GM23338 (cell line): ENCODE data around the gene STPG2. TPM values are rescaled to one million over a fixed set of nuclear protein-coding genes. Genes with fewer than 3 reads are reported as not detected.

ENCODE experiments used
- ATAC-seq: fragments of 200-7000 bp; cut with Tn5 transposase; 3 replicates; pipeline ENCODE4 v1.9.1; 2020
- DNase-seq: peaks from one replicate; pipeline ENCODE4 v3.0.0-alpha.2; 2015; ENCODE audit warnings: low spot score
- H2AFZ ChIP-seq: fragments of 200-600 bp; sonication (generic); 2 replicates; pipeline ENCODE4 v1.8.0; 2016; ENCODE audit warnings: antibody characterized with exemption, mild to moderate bottlenecking, moderate library complexity
- H3F3A ChIP-seq: fragments of 200-600 bp; sonication (generic); replicated peaks from 2 replicates; pipeline ENCODE4 v1.8.0; 2017; ENCODE audit warnings: antibody characterized with exemption, mixed run types, low read depth
- H3K27ac ChIP-seq: fragments of 200-600 bp; sonication (generic); 2 replicates; pipeline ENCODE4 v1.6.1; 2016; ENCODE audit warnings: low read depth
- H3K27me3 ChIP-seq: fragments of 200-600 bp; sonication (generic); 2 replicates; pipeline ENCODE4 v1.8.0; 2016; ENCODE audit warnings: mild to moderate bottlenecking, mixed run types, moderate library complexity; ENCODE audit not compliant: insufficient read depth
- H3K36me3 ChIP-seq: fragments of 200-600 bp; sonication (generic); 2 replicates; pipeline ENCODE4 v1.8.0; 2016; ENCODE audit warnings: mild to moderate bottlenecking; ENCODE audit not compliant: insufficient read depth
- H3K4me1 ChIP-seq: fragments of 200-600 bp; sonication (generic); 2 replicates; pipeline ENCODE4 v1.8.0; 2016; ENCODE audit warnings: mild to moderate bottlenecking, moderate library complexity; ENCODE audit not compliant: insufficient read depth
- H3K4me2 ChIP-seq: fragments of 200-600 bp; sonication (generic); 2 replicates; pipeline ENCODE4 v1.7.1; 2017; ENCODE audit warnings: mixed run types
- H3K4me3 ChIP-seq: fragments of 200-600 bp; sonication (generic); 2 replicates; pipeline ENCODE4 v1.6.1; 2016; ENCODE audit warnings: mixed run types
- H3K79me2 ChIP-seq: fragments of 200-600 bp; sonication (generic); replicated peaks from 2 replicates; pipeline ENCODE4 v1.8.0; 2017; ENCODE audit warnings: mild to moderate bottlenecking; ENCODE audit not compliant: insufficient read depth
- H3K9me2 ChIP-seq: fragments of 200-600 bp; sonication (generic); 2 replicates; pipeline ENCODE4 v1.8.0; 2017; ENCODE audit not compliant: insufficient read depth
- H4K20me1 ChIP-seq: fragments of 200-600 bp; sonication (generic); replicated peaks from 2 replicates; pipeline ENCODE4 v1.8.0; 2017; ENCODE audit warnings: mild to moderate bottlenecking; ENCODE audit not compliant: insufficient read depth
- H3K27ac Mint-ChIP-seq: 2 replicates; pipeline ENCODE4 v1.8.0; 2020; ENCODE audit warnings: inconsistent platforms, mild to moderate bottlenecking, moderate library complexity, mixed read lengths
- H3K27me3 Mint-ChIP-seq: 3 replicates; pipeline ENCODE4 v1.8.0; 2022; ENCODE audit warnings: low read depth, mild to moderate bottlenecking, moderate library complexity, mixed read lengths, inconsistent platforms; ENCODE audit not compliant: insufficient read depth, poor library complexity
- H3K36me3 Mint-ChIP-seq: 3 replicates; pipeline ENCODE4 v1.8.0; 2021; ENCODE audit warnings: low read depth, mild to moderate bottlenecking, inconsistent platforms, moderate library complexity, mixed read lengths
- H3K4me1 Mint-ChIP-seq: 3 replicates; pipeline ENCODE4 v1.8.0; 2020; ENCODE audit warnings: mild to moderate bottlenecking, inconsistent platforms, mixed read lengths
- H3K4me3 Mint-ChIP-seq: 3 replicates; pipeline ENCODE4 v1.8.0; 2021; ENCODE audit warnings: moderate library complexity, mild to moderate bottlenecking, inconsistent platforms, mixed read lengths
- H3K9me3 Mint-ChIP-seq: 3 replicates; pipeline ENCODE4 v1.8.0; 2020; ENCODE audit warnings: moderate library complexity, mild to moderate bottlenecking, inconsistent platforms, mixed read lengths
- CREB1 ChIP-seq: fragments of 250-450 bp; sonication (Bioruptor Pico); IDR thresholded peaks from 2 replicates; pipeline ENCODE4 v1.5.0; 2020; ENCODE audit warnings: low read depth, mild to moderate bottlenecking, moderate library complexity
- ETS1 ChIP-seq: IDR thresholded peaks from 2 replicates; pipeline ENCODE4 v1.6.1; 2016; ENCODE audit warnings: antibody characterized with exemption
- EZH2 ChIP-seq: fragments of 200-600 bp; sonication (generic); IDR thresholded peaks from one replicate; pipeline ENCODE4 v1.8.0; 2017; ENCODE audit warnings: antibody characterized with exemption, mild to moderate bottlenecking, low read depth; ENCODE audit not compliant: unreplicated experiment
- EZH2phosphoT487 ChIP-seq: fragments of 200-600 bp; sonication (generic); IDR thresholded peaks from one replicate; pipeline ENCODE4 v1.8.1; 2018; ENCODE audit warnings: antibody characterized with exemption; ENCODE audit not compliant: unreplicated experiment
- JUNB ChIP-seq: IDR thresholded peaks from one replicate; pipeline ENCODE4 v1.6.1; 2016; ENCODE audit warnings: antibody characterized with exemption; ENCODE audit not compliant: unreplicated experiment
- NANOG ChIP-seq: IDR thresholded peaks from 2 replicates; pipeline ENCODE4 v1.6.1; 2016; ENCODE audit warnings: antibody characterized with exemption, borderline replicate concordance
- POLR2AphosphoS5 ChIP-seq: IDR thresholded peaks from 2 replicates; pipeline ENCODE4 v1.6.1; 2016; ENCODE audit warnings: antibody characterized with exemption, low read depth
- STAT1 ChIP-seq: IDR thresholded peaks from one replicate; pipeline ENCODE4 v1.6.1; 2016; ENCODE audit warnings: antibody characterized with exemption; ENCODE audit not compliant: unreplicated experiment
- ZNF114 ChIP-seq: fragments of 250-450 bp; sonication (Bioruptor Pico); IDR thresholded peaks from 2 replicates; pipeline ENCODE4 v1.5.0; 2020; ENCODE audit warnings: mild to moderate bottlenecking, moderate library complexity
- ZNF331 ChIP-seq: fragments of 250-450 bp; sonication (Bioruptor Pico); IDR thresholded peaks from 2 replicates; pipeline ENCODE4 v1.5.0; 2020; ENCODE audit warnings: low read depth, mild to moderate bottlenecking, moderate library complexity
- polyA plus RNA-seq: library from polyadenylated mRNA; unstranded; fragments of >200 nt; fragmentation: Nextera tagmentation; extraction: Ambion mirVana; gene quantifications from 2 replicates; pipeline ENCODE4 v1.2.1, GENCODE V29; 2016
- total RNA-seq: library from RNA; depleted of rRNA; stranded (reverse); fragments of >200 nt; shearing (Covaris generic); gene quantifications from 2 replicates; pipeline ENCODE4 v1.2.3, GENCODE V29; 2014
- TF ChIP-seq, protein P1 (sequence below): IDR thresholded peaks from one replicate; pipeline ENCODE4 v1.6.1; 2018; ENCODE audit warnings: antibody characterized with exemption; ENCODE audit not compliant: unreplicated experiment
- TF ChIP-seq, protein P2 (sequence below): fragments of 250-450 bp; sonication (Bioruptor Pico); IDR thresholded peaks from 2 replicates; pipeline ENCODE4 v1.5.0; 2020; ENCODE audit warnings: mild to moderate bottlenecking, moderate library complexity
- TF ChIP-seq, protein P3 (sequence below), 2 experiments: fragments of 200-600 bp in 1 of 2; sonication (generic) in 1 of 2; conservative IDR thresholded peaks; 2 replicates each; pipeline versions ENCODE4 v1.5.1 to v1.6.1; 2016 to 2017; ENCODE audit warnings: antibody characterized with exemption in 2 of 2, low read depth in 2 of 2, mild to moderate bottlenecking in 2 of 2, moderate library complexity in 1 of 2

Gene STPG2
- total and polyA plus RNA-seq, 2 experiments from 2014 or later, result 0.17 to 0.32 TPM

DNA sequence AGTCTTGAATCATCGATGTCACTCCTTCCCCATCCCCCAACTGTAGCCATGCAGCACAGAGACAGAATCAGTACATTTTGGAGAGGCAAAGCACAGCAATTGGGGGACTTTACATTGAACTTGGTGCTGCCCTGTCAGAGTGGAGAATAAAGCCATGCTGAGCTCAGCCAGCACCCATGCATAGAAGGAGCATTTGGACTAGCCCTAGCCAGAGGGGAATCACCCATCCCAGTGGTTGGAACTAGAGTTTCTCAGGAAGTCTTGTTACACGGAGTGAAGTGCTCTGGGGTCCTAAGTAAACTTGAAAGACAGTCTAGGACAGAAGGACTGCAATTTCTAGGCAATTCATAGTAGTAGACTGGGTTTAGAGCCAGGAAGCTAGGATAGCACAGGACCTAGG lies 49.6 kb downstream of the STPG2 start:
- no peaks in the 10 kb centered on the region for H3K4me1 ChIP-seq

More for the DNA sequence above, 49.6 kb downstream of the STPG2 start:
- no peaks in the 10 kb centered on the region for H3K36me3 ChIP-seq
- H3K27ac ChIP-seq, result no peak overlapping the region
- Mint-ChIP-seq H3K27ac (no peak overlapping the region), H3K9me3 (no peaks in the 10 kb centered on the region; the same call in 2 of the 3 replicates), H3K4me3 (no peak overlapping the region), H3K4me1 (no peaks in the 10 kb centered on the region), H3K36me3 (0 out of 3 replicates have a peak, but pooled peaks cover 5% of the 10 kb centered on the region), H3K27me3 (no peaks in the 10 kb centered on the region)
- no peak for ATAC-seq
- H3K9me2 ChIP-seq, result no peaks in the 10 kb centered on the region
- no peaks in the 10 kb centered on the region for H3F3A ChIP-seq
- H3K4me2 ChIP-seq, result no peak overlapping the region
- no peak overlapping the region for H3K4me3 ChIP-seq
- H2AFZ ChIP-seq, result no peak overlapping the region
- TF ChIP-seq POLR2AphosphoS5 (no peak), NANOG (no peak), ETS1 (no peak), EZH2phosphoT487 (no peak), STAT1 (no peak), ZNF331 (CRISPR knock-in tag) (no peak), CREB1 (CRISPR knock-in tag) (no peak), ZNF114 (CRISPR knock-in tag) (no peak), JUNB (no peak), EZH2 (no peak)
- TF ChIP-seq, protein P1, sequence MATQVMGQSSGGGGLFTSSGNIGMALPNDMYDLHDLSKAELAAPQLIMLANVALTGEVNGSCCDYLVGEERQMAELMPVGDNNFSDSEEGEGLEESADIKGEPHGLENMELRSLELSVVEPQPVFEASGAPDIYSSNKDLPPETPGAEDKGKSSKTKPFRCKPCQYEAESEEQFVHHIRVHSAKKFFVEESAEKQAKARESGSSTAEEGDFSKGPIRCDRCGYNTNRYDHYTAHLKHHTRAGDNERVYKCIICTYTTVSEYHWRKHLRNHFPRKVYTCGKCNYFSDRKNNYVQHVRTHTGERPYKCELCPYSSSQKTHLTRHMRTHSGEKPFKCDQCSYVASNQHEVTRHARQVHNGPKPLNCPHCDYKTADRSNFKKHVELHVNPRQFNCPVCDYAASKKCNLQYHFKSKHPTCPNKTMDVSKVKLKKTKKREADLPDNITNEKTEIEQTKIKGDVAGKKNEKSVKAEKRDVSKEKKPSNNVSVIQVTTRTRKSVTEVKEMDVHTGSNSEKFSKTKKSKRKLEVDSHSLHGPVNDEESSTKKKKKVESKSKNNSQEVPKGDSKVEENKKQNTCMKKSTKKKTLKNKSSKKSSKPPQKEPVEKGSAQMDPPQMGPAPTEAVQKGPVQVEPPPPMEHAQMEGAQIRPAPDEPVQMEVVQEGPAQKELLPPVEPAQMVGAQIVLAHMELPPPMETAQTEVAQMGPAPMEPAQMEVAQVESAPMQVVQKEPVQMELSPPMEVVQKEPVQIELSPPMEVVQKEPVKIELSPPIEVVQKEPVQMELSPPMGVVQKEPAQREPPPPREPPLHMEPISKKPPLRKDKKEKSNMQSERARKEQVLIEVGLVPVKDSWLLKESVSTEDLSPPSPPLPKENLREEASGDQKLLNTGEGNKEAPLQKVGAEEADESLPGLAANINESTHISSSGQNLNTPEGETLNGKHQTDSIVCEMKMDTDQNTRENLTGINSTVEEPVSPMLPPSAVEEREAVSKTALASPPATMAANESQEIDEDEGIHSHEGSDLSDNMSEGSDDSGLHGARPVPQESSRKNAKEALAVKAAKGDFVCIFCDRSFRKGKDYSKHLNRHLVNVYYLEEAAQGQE, result no peak
- TF ChIP-seq, protein P2, sequence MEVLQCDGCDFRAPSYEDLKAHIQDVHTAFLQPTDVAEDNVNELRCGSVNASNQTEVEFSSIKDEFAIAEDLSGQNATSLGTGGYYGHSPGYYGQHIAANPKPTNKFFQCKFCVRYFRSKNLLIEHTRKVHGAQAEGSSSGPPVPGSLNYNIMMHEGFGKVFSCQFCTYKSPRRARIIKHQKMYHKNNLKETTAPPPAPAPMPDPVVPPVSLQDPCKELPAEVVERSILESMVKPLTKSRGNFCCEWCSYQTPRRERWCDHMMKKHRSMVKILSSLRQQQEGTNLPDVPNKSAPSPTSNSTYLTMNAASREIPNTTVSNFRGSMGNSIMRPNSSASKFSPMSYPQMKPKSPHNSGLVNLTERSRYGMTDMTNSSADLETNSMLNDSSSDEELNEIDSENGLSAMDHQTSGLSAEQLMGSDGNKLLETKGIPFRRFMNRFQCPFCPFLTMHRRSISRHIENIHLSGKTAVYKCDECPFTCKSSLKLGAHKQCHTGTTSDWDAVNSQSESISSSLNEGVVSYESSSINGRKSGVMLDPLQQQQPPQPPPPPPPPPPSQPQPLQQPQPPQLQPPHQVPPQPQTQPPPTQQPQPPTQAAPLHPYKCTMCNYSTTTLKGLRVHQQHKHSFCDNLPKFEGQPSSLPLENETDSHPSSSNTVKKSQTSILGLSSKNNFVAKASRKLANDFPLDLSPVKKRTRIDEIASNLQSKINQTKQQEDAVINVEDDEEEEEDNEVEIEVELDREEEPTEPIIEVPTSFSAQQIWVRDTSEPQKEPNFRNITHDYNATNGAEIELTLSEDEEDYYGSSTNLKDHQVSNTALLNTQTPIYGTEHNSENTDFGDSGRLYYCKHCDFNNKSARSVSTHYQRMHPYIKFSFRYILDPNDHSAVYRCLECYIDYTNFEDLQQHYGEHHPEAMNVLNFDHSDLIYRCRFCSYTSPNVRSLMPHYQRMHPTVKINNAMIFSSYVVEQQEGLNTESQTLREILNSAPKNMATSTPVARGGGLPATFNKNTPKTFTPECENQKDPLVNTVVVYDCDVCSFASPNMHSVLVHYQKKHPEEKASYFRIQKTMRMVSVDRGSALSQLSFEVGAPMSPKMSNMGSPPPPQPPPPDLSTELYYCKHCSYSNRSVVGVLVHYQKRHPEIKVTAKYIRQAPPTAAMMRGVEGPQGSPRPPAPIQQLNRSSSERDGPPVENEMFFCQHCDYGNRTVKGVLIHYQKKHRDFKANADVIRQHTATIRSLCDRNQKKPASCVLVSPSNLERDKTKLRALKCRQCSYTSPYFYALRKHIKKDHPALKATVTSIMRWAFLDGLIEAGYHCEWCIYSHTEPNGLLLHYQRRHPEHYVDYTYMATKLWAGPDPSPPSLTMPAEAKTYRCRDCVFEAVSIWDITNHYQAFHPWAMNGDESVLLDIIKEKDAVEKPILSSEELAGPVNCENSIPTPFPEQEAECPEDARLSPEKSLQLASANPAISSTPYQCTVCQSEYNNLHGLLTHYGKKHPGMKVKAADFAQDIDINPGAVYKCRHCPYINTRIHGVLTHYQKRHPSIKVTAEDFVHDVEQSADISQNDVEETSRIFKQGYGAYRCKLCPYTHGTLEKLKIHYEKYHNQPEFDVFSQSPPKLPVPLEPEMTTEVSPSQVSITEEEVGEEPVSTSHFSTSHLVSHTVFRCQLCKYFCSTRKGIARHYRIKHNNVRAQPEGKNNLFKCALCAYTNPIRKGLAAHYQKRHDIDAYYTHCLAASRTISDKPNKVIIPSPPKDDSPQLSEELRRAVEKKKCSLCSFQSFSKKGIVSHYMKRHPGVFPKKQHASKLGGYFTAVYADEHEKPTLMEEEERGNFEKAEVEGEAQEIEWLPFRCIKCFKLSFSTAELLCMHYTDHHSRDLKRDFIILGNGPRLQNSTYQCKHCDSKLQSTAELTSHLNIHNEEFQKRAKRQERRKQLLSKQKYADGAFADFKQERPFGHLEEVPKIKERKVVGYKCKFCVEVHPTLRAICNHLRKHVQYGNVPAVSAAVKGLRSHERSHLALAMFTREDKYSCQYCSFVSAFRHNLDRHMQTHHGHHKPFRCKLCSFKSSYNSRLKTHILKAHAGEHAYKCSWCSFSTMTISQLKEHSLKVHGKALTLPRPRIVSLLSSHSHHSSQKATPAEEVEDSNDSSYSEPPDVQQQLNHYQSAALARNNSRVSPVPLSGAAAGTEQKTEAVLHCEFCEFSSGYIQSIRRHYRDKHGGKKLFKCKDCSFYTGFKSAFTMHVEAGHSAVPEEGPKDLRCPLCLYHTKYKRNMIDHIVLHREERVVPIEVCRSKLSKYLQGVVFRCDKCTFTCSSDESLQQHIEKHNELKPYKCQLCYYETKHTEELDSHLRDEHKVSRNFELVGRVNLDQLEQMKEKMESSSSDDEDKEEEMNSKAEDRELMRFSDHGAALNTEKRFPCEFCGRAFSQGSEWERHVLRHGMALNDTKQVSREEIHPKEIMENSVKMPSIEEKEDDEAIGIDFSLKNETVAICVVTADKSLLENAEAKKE, result no peak
- TF ChIP-seq, protein P3, sequence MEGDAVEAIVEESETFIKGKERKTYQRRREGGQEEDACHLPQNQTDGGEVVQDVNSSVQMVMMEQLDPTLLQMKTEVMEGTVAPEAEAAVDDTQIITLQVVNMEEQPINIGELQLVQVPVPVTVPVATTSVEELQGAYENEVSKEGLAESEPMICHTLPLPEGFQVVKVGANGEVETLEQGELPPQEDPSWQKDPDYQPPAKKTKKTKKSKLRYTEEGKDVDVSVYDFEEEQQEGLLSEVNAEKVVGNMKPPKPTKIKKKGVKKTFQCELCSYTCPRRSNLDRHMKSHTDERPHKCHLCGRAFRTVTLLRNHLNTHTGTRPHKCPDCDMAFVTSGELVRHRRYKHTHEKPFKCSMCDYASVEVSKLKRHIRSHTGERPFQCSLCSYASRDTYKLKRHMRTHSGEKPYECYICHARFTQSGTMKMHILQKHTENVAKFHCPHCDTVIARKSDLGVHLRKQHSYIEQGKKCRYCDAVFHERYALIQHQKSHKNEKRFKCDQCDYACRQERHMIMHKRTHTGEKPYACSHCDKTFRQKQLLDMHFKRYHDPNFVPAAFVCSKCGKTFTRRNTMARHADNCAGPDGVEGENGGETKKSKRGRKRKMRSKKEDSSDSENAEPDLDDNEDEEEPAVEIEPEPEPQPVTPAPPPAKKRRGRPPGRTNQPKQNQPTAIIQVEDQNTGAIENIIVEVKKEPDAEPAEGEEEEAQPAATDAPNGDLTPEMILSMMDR (conservative IDR thresholded peaks at IDR 0.05; ENCODE audit: low read depth in 2 of 2), result no peak
- H4K20me1 ChIP-seq, result no peaks in the 10 kb centered on the region
- DNase-seq, result no peak
- H3K79me2 ChIP-seq, result no peaks in the 10 kb centered on the region
- no peaks in the 10 kb centered on the region for H3K27me3 ChIP-seq
